GM18519 (cell line): ENCODE results near the gene SMS.
A peak's percentile ranks its signal among the peaks of the same experiment; 100 is the strongest.

Experiments
- ATAC-seq: cut with Tn5 transposase; IDR thresholded peaks from one replicate; pipeline ENCODE4 v1.9.1; 2021; ENCODE audit warnings: mild to moderate bottlenecking, moderate library complexity; ENCODE audit not compliant: unreplicated experiment, low FRiP score

SMS gene

DNA sequence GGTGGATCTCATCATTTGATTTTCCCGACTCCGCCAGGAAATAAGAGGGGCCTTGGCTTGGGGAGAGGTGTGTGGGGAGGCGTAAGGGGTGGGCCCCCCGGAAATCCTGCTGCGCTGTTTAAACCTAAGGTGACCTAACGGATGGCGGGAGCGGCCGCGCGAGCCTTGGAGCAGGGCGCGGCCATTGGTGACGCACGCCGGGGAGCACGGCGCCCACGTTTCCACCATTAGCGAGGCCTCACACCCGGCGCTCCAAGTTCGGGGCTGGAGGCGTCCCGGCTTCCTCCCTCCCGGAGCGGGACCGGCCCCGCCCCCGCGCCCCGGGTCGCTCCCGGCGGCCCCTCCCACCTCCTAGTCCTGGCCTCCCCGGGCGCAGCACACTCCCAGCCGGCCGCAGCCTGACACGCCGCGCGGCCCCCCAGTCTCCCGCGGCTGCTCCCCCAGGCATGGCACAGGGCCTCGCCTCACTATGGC lies at the start of gene SMS:
Gene SMS (plus strand): TSS at position 354 of the 474 bp plus-strand sequence. CDS start 116 bp downstream, at position 470.
- peak; percentile 50 for ATAC-seq

DNA sequence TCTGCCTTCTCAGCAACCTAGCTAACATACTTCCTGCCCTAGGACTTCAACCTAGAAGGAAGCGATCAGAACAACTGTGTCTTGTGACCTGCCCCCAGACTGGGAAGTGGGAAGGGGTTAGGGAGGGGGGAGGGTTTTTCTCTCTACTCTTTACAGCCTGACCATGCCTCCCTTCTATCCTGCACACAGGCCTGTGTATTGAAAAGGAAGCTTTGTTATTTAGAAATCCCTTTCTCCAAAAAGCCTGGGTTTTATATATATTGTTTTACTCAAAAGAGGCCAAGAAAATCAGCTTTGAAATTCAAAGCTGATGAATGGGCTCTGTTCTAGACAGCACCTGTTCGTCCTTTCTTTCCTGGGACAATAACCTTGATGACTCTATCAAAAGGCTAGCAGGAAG lies 35.2 kb upstream of the SMS start:
- no peak for ATAC-seq

DNA sequence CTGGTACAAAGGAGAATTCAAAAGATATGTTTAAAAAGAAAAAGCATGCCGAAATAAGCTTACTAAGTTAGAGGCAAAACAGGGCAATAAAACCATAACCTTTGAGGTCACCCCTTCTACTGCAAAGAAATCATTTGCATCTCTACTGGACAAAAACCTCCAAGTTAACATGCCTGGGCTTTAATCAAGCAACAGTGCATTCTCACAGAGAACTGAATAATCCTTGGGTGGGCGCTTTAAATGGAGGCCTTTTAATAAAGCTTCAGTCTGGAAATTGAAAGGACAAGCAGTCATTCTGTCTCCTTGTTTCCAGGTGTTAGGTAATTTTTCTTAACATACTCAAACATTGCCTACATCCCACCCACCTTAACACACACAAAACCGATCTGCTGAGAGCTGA lies 34.6 kb upstream of the SMS start:
- ATAC-seq = no peak

DNA sequence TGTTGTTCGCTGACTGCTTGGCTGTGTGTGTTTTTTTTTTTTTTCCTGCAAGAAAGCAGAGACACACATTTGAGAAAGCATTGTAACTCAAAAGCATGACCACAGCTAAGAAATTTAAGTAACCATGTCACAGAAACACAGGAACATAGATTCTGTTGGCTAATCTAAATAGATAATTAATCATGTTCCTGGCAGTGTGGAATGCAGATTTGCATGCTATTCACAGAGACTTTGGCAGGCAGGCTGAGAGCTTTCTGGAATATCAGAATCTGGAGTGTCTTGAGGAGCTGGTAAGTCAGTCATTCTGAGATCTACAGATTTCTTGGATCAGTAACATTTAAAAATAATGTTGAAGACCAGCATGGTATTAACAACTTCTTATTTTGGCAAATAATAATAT lies 33.2 kb upstream of the SMS start:
- no peak for ATAC-seq

DNA sequence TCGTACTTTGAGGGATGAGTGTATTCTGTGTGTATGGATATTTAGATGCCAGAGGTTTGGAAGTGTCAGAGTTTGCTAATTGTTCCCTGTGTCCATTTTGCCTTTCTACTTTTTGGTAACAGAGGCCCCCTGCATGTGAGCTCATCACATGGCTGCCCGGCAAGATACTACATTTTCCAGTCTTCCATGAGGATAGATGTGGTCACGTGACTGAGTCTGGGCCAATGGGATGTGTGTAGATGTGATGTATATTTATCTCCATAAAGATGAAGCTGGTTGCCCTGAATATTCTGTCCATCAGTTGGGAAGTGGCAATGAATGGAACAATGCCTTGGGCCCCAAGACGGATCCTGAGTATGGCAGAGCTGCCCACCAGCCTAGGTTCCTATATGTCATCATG lies 29.0 kb upstream of the SMS start:
- ATAC-seq = no peak

DNA sequence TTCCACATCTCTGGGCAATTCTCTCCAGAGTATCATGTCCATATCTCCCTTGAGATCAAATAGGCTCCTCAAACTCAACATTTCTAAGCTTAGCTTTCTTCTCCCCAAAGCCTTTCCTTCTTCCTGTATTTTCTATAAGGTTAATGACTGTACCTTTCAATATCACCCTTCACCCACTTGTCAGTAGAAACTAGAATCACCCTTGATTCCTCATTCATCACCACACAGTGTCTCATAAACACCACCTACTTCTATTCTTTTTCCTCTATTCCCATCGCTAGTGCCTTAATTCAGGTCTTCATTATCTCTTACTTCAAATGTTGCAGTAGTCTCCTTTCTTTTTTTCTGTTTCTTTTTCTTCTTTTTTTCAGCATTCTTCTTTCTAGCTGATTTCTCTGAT lies 28.3 kb upstream of the SMS start:
- ATAC-seq = no peak

DNA sequence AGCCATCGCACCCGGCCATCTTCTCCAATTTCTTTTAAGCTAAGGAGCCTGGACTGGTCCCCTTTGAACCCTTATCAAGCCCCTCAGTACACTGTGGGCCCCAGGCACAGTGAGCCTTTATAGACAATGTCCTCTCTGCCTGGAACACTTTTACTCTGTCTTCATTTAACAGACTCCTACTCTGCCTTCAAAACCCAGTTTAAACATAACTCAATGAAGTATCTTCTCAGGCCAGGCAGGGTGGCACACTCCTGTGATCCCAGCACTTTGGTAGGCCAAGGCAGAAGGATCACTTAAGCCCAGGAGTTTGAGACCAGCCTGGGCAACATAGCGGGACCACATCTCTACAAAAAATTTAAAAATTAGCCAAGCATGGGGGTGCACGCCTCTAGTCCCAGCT lies 27.5 kb upstream of the SMS start:
- ATAC-seq = no peak

DNA sequence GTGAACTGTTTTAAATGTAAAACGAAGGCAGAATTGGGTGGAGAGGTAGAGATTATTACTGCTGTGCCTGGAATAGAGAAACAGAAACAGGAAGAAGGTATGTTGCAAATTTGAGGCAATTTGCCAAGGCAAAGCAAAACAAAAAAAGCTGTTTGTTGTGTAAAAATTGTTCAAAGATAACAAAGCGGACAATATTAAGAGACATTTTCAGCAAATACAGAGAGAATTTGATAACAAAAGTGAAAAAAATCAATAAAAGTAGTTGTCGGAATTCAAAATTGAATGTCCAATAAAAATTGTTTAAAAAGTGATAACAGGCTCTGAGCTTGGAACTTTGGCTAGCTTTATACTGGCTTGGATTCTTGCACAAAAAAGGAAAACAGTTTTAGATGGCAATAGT lies 14.4 kb upstream of the SMS start:
- ATAC-seq = no peak

DNA sequence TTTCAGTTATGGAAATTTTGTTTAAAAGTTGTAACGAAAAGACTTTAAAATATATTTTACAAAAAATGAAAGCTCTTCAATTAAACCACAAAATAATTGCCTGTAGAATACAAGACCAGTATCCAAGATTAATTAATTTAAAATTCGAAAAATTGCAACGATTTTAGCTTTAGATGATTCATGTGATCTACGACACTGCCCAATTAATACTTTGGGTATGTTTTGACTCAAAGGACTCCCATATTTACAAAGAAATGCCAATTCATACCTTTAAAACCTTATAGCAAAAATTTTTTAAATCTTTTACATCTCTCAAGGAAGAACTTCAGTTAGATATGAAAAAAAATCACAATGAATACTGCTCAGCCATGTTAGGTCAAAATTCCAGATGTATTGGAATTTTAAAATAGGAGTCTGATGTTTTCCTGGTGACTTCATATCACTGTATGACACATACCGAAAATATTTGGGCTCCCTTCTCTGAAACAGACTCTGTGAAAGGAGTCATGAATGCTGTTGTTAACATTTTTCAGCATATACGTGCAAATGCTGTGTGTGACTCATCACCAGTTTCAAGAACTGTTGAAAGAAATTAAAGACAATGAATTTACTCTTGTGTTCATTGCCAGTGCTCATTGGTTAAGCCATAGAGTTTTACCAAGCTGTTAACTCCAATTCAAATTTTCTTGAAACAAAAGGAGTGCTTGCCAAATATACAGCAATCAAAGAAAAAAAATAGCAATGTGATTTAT lies 13.8 kb upstream of the SMS start:
- no peak for ATAC-seq

DNA sequence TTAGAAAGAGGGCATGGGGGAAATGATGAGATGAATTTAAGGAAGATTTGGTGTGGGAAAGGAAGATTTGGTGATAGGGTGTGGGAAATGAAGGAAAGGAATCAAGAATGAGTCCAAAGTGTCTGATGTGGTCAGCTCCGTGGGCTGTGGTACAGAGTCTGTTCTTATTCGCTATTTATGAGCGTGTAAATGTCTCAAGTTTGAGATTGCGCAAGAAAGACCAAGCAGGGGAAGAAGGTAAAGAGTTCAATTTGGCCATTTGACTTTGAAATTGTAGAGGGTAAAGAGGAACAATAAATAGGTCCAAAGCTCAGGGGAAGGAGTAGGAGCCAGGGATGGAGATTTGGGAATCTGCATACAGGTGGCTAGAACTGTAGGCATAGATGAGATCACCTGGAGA lies 11.3 kb upstream of the SMS start:
- no peak for ATAC-seq

DNA sequence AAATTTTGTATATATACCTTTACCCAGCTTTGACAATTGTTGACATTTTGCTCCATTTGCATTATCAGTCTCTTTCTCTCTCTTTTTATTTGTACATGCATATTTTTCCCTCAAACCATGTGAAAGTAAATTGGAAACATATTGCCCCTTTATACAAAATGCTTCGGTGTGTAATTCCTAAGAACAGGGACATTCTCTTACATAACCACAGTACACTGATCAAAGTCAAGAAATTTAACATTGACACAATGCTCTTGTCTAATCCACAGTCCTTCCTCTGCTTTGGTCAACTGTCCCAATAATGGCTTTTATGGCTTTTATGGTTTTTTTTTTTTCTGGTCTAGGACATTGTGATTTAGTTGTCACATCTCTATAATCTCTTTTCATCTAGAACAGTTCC lies 9.5 kb upstream of the SMS start:
- no peak for ATAC-seq

DNA sequence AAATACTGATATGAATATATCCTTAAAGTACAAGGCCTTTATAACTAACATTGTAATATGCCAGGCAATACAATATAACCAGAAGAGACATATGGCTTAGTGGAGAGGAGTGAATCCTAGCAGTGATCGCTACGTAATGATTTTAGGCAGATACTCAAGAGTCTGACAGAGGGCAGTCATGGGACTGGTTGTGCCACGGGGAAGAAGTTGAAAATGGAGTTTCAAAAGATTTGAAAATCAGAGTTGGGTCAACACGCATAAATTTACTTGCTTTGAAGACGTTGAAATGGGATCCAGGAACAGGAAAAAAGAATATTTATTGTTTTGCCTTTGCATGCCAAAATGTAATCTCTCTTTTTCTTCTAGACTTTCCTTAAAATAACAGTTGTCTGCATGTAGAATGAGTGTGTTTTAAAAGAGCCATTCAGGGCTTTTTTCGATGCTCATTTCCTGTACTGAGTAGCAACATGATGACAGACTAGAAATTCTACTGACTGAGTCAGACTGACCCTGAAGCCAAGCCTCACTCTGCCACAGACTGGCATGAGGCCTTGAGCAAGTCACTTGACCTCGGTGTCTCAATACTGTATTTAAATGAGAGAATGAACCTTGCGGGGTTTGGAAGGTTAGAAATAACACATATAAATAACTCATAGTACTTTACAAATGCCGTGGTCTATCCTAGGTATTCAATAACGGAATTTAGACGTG lies 8.1 kb upstream of the SMS start:
- no peak for ATAC-seq

DNA sequence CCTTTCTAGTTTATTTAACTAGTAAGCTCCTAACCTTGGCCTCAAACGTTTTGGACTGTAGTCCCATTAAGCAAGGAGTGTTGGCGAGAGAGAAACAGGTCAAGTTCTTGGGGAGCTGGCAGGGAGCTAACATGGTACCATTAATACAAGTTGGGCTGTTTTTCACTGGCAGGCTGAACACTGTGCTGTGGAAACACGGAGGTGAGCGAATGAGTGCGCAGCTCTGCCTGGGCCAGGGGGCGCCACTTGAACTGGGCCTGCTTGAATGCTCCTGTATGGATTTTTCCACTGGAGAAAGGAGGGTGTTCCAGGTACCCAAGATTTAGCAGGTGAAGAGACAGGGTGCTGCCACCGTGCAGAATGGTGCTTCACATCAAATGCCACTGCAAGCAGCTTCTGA lies 7.4 kb upstream of the SMS start:
- no peak for ATAC-seq

DNA sequence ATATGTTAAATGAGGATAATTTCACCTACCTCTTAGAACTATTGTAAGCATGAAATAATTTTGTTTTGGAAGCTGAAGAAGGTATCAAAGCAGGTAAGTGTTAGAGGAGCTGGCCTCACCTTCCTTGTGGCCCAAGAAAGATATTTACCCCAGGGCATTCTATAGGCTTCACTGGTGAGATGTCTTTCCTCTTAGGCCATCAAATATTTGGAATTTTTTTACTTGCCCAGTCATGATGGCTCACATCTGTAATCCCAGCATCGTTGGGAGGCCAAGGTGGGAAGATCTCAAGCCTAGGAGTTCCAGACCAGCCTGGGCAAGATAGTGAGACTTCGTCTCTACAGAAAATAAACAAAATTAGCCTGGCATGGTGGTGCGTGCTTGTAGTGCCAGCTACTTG lies 6.1 kb upstream of the SMS start:
- ATAC-seq = no peak

DNA sequence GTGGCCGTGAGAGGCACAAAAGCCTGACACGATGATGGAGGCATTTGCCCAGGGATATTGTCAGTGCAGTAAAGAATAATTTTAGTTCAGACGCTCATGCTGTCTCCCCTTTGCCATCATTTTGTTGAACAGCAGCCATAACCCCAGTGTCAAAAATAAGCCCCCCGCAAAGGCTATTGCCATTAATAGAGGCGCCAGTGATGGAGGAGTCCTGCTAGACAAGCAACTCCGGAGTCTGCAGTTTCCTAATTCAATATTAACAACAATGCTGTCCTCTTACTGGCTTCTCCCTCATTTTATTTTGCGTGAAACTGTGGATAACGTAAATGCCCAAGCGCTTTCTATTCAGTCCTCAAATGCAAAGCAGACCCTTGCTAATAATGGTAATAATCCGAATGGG lies 603 bp upstream of the SMS start:
- no peak for ATAC-seq

DNA sequence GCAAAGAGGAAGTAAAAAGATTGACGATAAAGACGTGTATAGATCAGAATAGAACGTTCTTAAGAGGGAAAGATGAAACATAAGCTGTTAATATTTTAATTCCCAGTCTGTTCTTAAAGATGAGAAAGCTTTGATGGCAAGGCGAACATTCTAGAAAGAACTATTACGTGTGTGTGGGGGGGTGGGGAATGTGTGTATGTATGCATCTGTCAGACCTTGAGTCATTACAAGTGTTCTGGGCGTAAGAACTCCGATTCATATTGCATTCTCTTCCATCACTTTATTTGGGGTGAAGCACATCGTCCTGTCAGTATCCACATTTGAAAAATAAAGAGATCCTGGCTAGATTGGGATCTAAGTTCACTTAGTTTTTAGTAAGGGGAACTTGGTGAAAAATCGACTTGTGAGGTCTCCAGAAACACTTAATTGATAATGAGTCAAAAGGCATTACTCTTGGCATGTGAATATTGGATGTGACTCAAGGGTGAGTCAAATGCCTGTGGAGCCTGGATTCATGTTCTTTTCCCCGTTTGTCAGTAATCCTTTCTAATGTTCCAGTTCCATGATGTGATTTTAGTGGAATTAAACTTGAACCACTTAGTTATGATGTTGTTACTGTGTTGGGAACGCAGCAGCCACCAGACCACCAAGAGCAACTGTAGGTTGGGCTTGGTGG lies 3.1 kb downstream of the SMS start:
- ATAC-seq = no peak

DNA sequence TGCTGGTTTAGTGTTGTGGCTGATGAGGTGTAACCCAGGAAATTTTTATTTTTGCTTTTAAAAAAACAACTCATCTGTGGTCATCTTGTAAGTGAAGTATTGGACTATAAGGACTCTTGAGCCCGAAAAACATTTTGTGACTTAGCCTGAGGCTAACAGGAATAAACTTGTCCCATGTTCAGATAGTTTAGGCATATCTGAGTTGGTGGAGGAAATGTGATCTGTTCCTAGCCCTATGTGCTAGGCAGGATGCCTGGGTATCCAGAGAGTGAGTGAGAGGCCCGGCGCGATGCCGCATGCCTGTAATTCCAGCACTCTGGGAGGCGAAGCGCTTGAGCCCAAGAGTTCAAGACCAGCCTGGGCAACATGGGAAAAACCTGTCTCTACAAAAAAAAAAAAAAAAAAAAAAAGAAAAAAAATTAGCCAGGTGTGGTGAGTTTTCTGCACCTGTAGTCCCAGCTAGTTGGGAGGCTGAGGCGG lies 3.7 kb downstream of the SMS start:
- ATAC-seq = no peak

DNA sequence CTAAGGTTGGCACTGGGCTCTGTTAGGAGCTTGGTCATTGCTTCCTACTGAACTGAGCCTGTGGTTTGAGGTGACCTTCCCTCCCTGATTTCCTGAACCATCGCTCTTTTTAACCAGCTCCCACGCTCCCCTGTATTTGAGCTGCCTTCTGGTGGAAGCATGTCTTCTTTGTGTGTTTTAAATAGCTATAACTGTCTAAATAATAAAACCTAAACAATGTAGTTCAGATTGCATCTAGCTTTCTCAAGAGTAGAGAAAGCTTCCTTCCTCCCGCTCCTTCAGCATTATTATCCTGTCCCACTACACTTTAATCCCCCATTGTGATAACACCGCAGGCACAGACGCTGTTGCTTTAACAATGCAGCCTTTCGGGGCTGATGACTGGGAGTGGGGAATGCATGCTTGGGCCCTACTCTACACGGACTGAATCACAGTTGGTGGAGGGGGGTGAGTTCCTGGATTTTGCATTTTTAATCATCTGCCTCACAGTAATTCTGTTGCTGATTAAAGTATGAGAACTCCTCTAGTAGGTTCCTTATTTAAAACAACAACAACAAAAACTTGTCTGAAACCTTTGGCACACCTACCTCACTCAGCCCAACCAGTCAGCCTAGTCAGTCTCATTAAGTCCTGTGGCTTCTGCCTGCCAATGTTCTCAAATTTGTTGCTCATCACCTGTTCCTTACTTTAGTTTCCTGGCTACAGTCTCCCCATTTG lies 6.6 kb downstream of the SMS start:
- no peak for ATAC-seq

DNA sequence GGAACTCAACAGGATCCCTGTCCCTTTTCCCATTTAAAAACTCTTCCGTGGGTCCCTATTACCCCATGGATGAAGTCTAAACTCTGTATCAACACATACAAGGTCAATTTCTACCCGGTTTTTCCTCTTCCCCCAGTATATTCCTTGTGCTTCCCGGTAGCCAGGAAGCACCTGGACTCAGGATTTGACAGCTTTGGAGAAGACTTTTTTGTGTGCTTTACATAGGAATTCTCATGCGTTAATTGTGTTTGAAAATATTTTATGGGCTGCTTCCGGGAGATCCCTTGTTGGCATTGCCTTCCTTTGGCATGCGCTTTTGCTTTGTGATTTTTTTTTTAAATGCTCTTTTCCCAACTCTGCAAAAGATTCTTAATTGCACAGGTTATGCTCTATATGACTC lies 7.2 kb downstream of the SMS start:
- ATAC-seq = no peak

DNA sequence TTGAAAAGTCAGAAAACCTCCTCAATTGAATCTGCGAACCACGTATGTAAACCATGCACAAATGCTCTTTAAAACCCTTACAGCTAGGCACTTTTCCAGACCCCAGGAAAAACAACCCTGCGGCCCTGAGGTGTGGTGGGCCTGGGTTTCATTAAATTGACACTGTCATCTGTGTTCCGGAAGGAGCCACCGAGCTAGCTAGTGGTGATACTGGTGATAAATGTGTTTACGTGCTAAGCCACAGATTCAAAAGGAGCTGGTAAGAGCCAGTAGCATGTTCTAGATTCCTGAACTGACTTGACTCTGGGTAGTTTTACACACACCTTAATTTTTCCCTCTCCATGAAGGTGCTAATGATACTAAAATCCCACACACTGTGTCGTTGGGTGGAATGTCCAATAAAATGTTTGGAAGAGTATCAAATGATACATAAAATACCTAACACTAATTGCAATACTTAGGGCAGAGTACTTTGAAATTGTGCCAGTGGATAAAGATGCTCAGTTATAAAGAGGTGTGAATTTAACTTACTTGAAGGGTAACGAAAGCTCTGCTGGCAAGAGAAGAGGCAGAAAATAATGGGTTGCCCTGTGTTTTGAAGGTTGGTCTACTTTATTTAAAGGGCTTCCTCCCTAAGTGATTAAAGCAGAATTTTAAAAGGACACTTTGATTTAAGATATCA lies 8.5 kb downstream of the SMS start:
- no peak for ATAC-seq
